SK-N-SH treated with all-trans-retinoic acid at 6 μM for 48 hours (cell line): Measurements from ENCODE around the gene DOLPP1.

Experiments used
- ATAC-seq: fragments of 200-7000 bp; cut with Tn5 transposase; 3 replicates; pipeline ENCODE4 v1.9.1; 2020; ENCODE audit warnings: mild to moderate bottlenecking, moderate library complexity
- ARNTL ChIP-seq: fragments of 450-650 bp; formaldehyde crosslinking; IDR thresholded peaks from 2 replicates; pipeline ENCODE4 v1.5.0; 2020; ENCODE audit warnings: low read depth, mild to moderate bottlenecking, moderate library complexity, borderline replicate concordance
- CSDC2 ChIP-seq: fragments of 250-450 bp; sonication (Bioruptor Pico); IDR thresholded peaks from 2 replicates; pipeline ENCODE4 v1.5.0; 2020; ENCODE audit warnings: mild to moderate bottlenecking, moderate library complexity
- CSRNP3 ChIP-seq: fragments of 250-450 bp; sonication (Bioruptor Pico); IDR thresholded peaks from 2 replicates; pipeline ENCODE4 v1.5.1; 2021; ENCODE audit warnings: mild to moderate bottlenecking, moderate library complexity
- ESRRG ChIP-seq: fragments of 250-450 bp; sonication (Bioruptor Pico); IDR thresholded peaks from 2 replicates; pipeline ENCODE4 v1.6.1; 2021; ENCODE audit warnings: mild to moderate bottlenecking
- GLIS3 ChIP-seq: fragments of 250-450 bp; sonication (Bioruptor Pico); IDR thresholded peaks from 2 replicates; pipeline ENCODE4 v1.5.0; 2020; ENCODE audit warnings: mild to moderate bottlenecking, moderate library complexity
- ISL1 ChIP-seq: fragments of 250-450 bp; sonication (Bioruptor Pico); IDR thresholded peaks from 2 replicates; pipeline ENCODE4 v2.1.2; 2022; ENCODE audit warnings: mild to moderate bottlenecking, moderate library complexity
- OSR1 ChIP-seq: fragments of 250-450 bp; sonication (Bioruptor Pico); IDR thresholded peaks from 2 replicates; pipeline ENCODE4 v1.8.0; 2022; ENCODE audit warnings: moderate library complexity, mild to moderate bottlenecking, inconsistent platforms
- PATZ1 ChIP-seq: fragments of 250-450 bp; sonication (Bioruptor Pico); IDR thresholded peaks from 2 replicates; pipeline ENCODE4 v1.8.0; 2020; ENCODE audit warnings: mild to moderate bottlenecking, moderate library complexity, borderline replicate concordance
- POU6F1 ChIP-seq: fragments of 250-450 bp; sonication (Bioruptor Pico); IDR thresholded peaks from 2 replicates; pipeline ENCODE4 v1.8.0; 2021; ENCODE audit warnings: low read depth, mild to moderate bottlenecking, moderate library complexity, borderline replicate concordance
- PPARA ChIP-seq: fragments of 250-450 bp; sonication (Bioruptor Pico); IDR thresholded peaks from 2 replicates; pipeline ENCODE4 v1.5.0; 2020; ENCODE audit warnings: mild to moderate bottlenecking, borderline replicate concordance
- RARB ChIP-seq: fragments of 250-450 bp; sonication (Bioruptor Pico); IDR thresholded peaks from 2 replicates; pipeline ENCODE4 v1.8.0; 2021; ENCODE audit warnings: mild to moderate bottlenecking, moderate library complexity
- SNAI2 ChIP-seq: fragments of 250-450 bp; sonication (Bioruptor Pico); IDR thresholded peaks from 2 replicates; pipeline ENCODE4 v1.5.0; 2020; ENCODE audit warnings: mild to moderate bottlenecking, moderate library complexity
- TCF4 ChIP-seq: fragments of 250-450 bp; sonication (Bioruptor Pico); IDR thresholded peaks from 2 replicates; pipeline ENCODE4 v1.8.0; 2021; ENCODE audit warnings: mild to moderate bottlenecking, moderate library complexity, borderline replicate concordance
- TOX ChIP-seq: fragments of 250-450 bp; sonication (Bioruptor Pico); IDR thresholded peaks from 2 replicates; pipeline ENCODE4 v1.8.0; 2021; ENCODE audit warnings: mild to moderate bottlenecking, moderate library complexity, borderline replicate concordance
- ZC3H10 ChIP-seq: fragments of 250-450 bp; sonication (Bioruptor Pico); IDR thresholded peaks from 2 replicates; pipeline ENCODE4 v1.5.1; 2021; ENCODE audit warnings: mild to moderate bottlenecking, moderate library complexity
- ZFP3 ChIP-seq: fragments of 250-450 bp; sonication (Bioruptor Pico); IDR thresholded peaks from 2 replicates; pipeline ENCODE4 v1.5.0; 2020; ENCODE audit warnings: mild to moderate bottlenecking, moderate library complexity
- ZFP30 ChIP-seq: fragments of 450-650 bp; formaldehyde crosslinking; IDR thresholded peaks from 2 replicates; pipeline ENCODE4 v1.5.0; 2022; ENCODE audit warnings: mild to moderate bottlenecking, moderate library complexity
- ZNF565 ChIP-seq: fragments of 450-650 bp; formaldehyde crosslinking; conservative IDR thresholded peaks from 2 replicates; pipeline ENCODE4 v1.5.0; 2020; ENCODE audit warnings: low read depth, mild to moderate bottlenecking, moderate library complexity
- ZNF70 ChIP-seq: fragments of 450-650 bp; formaldehyde crosslinking; IDR thresholded peaks from 2 replicates; pipeline ENCODE4 v1.5.0; 2020; ENCODE audit warnings: mild to moderate bottlenecking, moderate library complexity
- ZNF8 ChIP-seq: fragments of 450-650 bp; formaldehyde crosslinking; IDR thresholded peaks from 2 replicates; pipeline ENCODE4 v1.5.0; 2020; ENCODE audit warnings: mild to moderate bottlenecking, moderate library complexity
- TF ChIP-seq, protein P1 (sequence below): fragments of 250-450 bp; sonication (Bioruptor Pico); IDR thresholded peaks from 2 replicates; pipeline ENCODE4 v1.5.0; 2020; ENCODE audit warnings: mild to moderate bottlenecking, moderate library complexity

DOLPP1 gene

GRCh38 chr9:129078691-129079503 is 2.0 kb upstream of the DOLPP1 start:
- TF ChIP-seq ZNF70 (CRISPR knock-in tag) (no peak), RARB (no peak), ZFP3 (CRISPR knock-in tag) (no peak), SNAI2 (no peak), CSDC2 (CRISPR knock-in tag) (no peak), TOX (CRISPR knock-in tag) (no peak), POU6F1 (CRISPR knock-in tag) (no peak), ZC3H10 (CRISPR knock-in tag) (no peak), PPARA (CRISPR knock-in tag) (no peak), ZNF565 (CRISPR knock-in tag) (no peak), TCF4 (no peak), PATZ1 (CRISPR knock-in tag) (no peak), ZNF8 (CRISPR knock-in tag) (no peak), ZFP30 (CRISPR knock-in tag) (no peak), GLIS3 (CRISPR knock-in tag) (no peak)
- TF ChIP-seq, protein P1, sequence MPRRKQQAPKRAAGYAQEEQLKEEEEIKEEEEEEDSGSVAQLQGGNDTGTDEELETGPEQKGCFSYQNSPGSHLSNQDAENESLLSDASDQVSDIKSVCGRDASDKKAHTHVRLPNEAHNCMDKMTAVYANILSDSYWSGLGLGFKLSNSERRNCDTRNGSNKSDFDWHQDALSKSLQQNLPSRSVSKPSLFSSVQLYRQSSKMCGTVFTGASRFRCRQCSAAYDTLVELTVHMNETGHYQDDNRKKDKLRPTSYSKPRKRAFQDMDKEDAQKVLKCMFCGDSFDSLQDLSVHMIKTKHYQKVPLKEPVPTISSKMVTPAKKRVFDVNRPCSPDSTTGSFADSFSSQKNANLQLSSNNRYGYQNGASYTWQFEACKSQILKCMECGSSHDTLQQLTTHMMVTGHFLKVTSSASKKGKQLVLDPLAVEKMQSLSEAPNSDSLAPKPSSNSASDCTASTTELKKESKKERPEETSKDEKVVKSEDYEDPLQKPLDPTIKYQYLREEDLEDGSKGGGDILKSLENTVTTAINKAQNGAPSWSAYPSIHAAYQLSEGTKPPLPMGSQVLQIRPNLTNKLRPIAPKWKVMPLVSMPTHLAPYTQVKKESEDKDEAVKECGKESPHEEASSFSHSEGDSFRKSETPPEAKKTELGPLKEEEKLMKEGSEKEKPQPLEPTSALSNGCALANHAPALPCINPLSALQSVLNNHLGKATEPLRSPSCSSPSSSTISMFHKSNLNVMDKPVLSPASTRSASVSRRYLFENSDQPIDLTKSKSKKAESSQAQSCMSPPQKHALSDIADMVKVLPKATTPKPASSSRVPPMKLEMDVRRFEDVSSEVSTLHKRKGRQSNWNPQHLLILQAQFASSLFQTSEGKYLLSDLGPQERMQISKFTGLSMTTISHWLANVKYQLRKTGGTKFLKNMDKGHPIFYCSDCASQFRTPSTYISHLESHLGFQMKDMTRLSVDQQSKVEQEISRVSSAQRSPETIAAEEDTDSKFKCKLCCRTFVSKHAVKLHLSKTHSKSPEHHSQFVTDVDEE (CRISPR knock-in tag): no peak
- TF ChIP-seq, all 23 proteins: peak for 0

DNA sequence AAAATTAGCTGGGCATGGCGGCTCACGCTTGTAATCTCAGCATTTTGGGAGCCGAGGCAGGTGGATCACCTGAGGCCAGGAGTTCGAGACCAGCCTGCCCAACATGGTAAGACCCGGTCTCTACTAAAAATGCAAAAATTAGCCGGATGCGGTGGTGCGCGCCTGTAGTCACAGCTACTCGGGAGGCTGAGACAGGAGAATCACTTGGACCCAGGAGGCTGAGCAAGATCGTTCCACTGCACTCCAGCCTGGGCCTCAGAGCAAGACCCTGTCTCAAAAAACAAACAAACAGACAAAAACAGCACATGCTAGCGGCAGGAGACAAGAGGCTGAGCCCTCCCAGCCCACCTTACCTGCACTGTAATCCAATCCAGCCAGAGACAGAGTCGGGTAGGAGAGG is 1.1 kb upstream of the DOLPP1 start:
- no peak for TF ChIP-seq ARNTL (CRISPR knock-in tag)
- TF ChIP-seq, protein P1 (CRISPR knock-in tag): no peak
- TF ChIP-seq OSR1 (CRISPR knock-in tag): no peak
- TF ChIP-seq ZNF8 (CRISPR knock-in tag): no peak
- no peak for TF ChIP-seq TOX (CRISPR knock-in tag)
- ATAC-seq: no peak

More at GRCh38 chr9:129078691-129079503, 2.0 kb upstream of the DOLPP1 start:
- no peak for ATAC-seq

DNA sequence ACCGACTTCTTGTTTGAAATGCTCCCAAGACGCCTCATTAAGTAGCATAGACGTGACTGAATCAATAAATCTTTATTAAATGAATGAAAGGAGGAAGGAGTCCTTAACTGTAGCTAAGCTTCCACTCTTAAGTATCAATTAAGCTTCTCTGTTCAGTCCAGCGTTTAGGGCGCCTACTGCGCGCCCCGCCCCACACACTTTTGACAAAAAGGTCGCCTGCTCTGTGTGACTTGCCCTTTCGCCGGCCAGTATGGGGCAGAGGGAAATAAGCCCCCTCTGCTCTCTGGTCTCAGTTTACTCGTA is 662 bp upstream of the DOLPP1 start:
- ATAC-seq: no peak
- TF ChIP-seq ISL1 (CRISPR knock-in tag) (no peak), OSR1 (CRISPR knock-in tag) (no peak)

GRCh38 chr9:129081388-129081904 is 535 bp downstream of the DOLPP1 start:
- no peak; the same call in 2 of the 3 replicates for ATAC-seq
- TF ChIP-seq TCF4 (no peak), PPARA (CRISPR knock-in tag) (no peak), ESRRG (CRISPR knock-in tag) (no peak), GLIS3 (CRISPR knock-in tag) (no peak), ARNTL (CRISPR knock-in tag) (no peak), OSR1 (CRISPR knock-in tag) (no peak), CSRNP3 (CRISPR knock-in tag) (no peak), ISL1 (CRISPR knock-in tag) (no peak), RARB (no peak), CSDC2 (CRISPR knock-in tag) (no peak), SNAI2 (no peak), TOX (CRISPR knock-in tag) (no peak)
- TF ChIP-seq, protein P1 (CRISPR knock-in tag): no peak
